Heart left ventricle (tissue), 13 donors: ENCODE data around the gene FNDC3B.

Source experiments
- POLR2A ChIP-seq, 2 donors: fragments of 450-650 bp; IDR thresholded peaks; one replicate each; pipeline ENCODE4 v1.6.1; 2017; ENCODE audit warnings: antibody characterized with exemption in 2 of 2, mild to moderate bottlenecking in 2 of 2, moderate library complexity in 2 of 2
- TF ChIP-seq, protein P1 (sequence below), 12 donors: fragments of 200-600 bp; sonication (generic) in 4 of 12; IDR thresholded peaks; one replicate each; pipeline versions ENCODE4 v1.5.0 to v1.8.0; 2018 to 2022; ENCODE audit warnings: antibody characterized with exemption in 12 of 12, mild to moderate bottlenecking in 5 of 12
- donor health status: ischemic (EF 13 %, LVEDD 7.1; RV severe dilation, severe dysfunction).
- donor health status: DM: no; HTN: yes; CAD: no.
- donor health status: DM: no; HTN: no; CAD: no.
- donor health status: ischemic (EF 25% LVEDD 6.9; RV normal size, moderate dysfunction).
- donor health status: ischemic (EF 25% LVEDD 5.7; RV mildly dilated, moderate dysfunction).
- donor health status: ischemic (EF 35%, LVEDD 5.7; RV mildly dilated, moderate dysfunction).
- donor health status: nonischemic (EF 11% LVEDD 7.7; RV severe dilation, severe dysfunction).
- donor health status: DM: yes; HTN: yes; CAD: no.
- donor health status: PGD.
- donor health status: ischemic (EF 29% LVEDD 5.4; RV normal size, mild dysfunction).
- donor health status: nonischemic (EF 23%, LVEDD 6.1; RV moderate dilation, normal function).

DNA sequence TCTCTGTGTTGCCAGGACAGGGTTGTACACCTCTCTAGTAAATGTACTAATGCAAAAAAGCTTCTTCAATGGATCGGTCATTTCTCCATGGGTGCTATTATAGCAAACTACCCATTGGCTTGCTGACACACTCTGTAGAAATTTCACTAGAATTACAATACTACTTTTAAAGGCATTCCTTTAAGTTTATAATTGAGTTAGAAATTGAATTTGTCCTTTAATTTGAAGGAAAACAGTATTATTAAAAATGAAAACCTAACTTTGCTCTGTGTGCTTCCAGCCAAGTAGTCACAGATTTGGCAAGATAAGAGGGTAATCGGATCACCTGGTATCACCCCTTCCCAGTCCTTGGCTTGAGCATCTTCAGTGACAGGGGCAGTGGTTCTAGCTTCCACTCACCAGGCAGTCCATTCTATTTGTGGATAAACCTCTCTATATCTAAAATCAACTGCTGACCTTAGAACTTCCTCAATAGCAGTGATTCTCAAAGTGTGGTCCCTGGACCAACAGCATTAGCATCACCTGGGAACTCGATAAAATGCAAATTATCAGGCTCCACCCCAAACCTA lies 315.6 kb downstream of the FNDC3B start:
- TF ChIP-seq, protein P1, sequence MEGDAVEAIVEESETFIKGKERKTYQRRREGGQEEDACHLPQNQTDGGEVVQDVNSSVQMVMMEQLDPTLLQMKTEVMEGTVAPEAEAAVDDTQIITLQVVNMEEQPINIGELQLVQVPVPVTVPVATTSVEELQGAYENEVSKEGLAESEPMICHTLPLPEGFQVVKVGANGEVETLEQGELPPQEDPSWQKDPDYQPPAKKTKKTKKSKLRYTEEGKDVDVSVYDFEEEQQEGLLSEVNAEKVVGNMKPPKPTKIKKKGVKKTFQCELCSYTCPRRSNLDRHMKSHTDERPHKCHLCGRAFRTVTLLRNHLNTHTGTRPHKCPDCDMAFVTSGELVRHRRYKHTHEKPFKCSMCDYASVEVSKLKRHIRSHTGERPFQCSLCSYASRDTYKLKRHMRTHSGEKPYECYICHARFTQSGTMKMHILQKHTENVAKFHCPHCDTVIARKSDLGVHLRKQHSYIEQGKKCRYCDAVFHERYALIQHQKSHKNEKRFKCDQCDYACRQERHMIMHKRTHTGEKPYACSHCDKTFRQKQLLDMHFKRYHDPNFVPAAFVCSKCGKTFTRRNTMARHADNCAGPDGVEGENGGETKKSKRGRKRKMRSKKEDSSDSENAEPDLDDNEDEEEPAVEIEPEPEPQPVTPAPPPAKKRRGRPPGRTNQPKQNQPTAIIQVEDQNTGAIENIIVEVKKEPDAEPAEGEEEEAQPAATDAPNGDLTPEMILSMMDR (IDR thresholded peaks at IDR 0.05): no peak
- TF ChIP-seq POLR2A (IDR thresholded peaks at IDR 0.05): no peak
